Trophoblast cell (in vitro differentiated cells and primary cell): ENCODE data around the gene MTA3.
"Not testable (repeated sequence)": the region's sequence is repeated elsewhere in the genome, so short reads cannot be mapped to it uniquely, and the experiment has no call there.

ENCODE experiments used
- DNase-seq, 2 donors: peaks; one replicate each; pipeline ENCODE4 v3.0.0-alpha.2; 2016
- H2AFZ ChIP-seq: 2 replicates; pipeline ENCODE4 v1.6.1; 2013; ENCODE audit warnings: low read length, moderate library complexity, mild to moderate bottlenecking; ENCODE audit not compliant: insufficient read depth, poor library complexity
- H2AK5ac ChIP-seq: 2 replicates; pipeline ENCODE4 v1.6.1; 2013; ENCODE audit warnings: mild to moderate bottlenecking, low read length
- H2BK120ac ChIP-seq: 2 replicates; pipeline ENCODE4 v1.6.1; 2013; ENCODE audit warnings: low read length, mild to moderate bottlenecking, moderate library complexity; ENCODE audit not compliant: insufficient read depth, poor library complexity
- H2BK12ac ChIP-seq: 2 replicates; pipeline ENCODE4 v1.6.1; 2013; ENCODE audit warnings: mild to moderate bottlenecking, low read length, moderate library complexity
- H2BK5ac ChIP-seq: 2 replicates; pipeline ENCODE4 v1.6.1; 2013; ENCODE audit warnings: low read length, low read depth, moderate library complexity, mild to moderate bottlenecking; ENCODE audit not compliant: poor library complexity
- H3K14ac ChIP-seq: 2 replicates; pipeline ENCODE4 v1.6.1; 2013; ENCODE audit warnings: mild to moderate bottlenecking, low read length
- H3K18ac ChIP-seq: 2 replicates; pipeline ENCODE4 v1.6.1; 2013; ENCODE audit warnings: mild to moderate bottlenecking, low read length
- H3K23ac ChIP-seq: 2 replicates; pipeline ENCODE4 v1.6.1; 2013; ENCODE audit warnings: low read length
- H3K27ac ChIP-seq: 2 replicates; pipeline ENCODE4 v1.5.1; 2013; ENCODE audit warnings: low read depth, mild to moderate bottlenecking, inconsistent platforms, low read length, moderate library complexity
- H3K27me3 ChIP-seq: 2 replicates; pipeline ENCODE4 v1.6.1; 2013; ENCODE audit warnings: inconsistent platforms, mild to moderate bottlenecking, low read length, moderate library complexity; ENCODE audit not compliant: insufficient read depth
- H3K36me3 ChIP-seq, 2 experiments: 1 replicate in 1 of 2; 2 replicates in 1 of 2; pipeline ENCODE4 v1.6.1; 2013; ENCODE audit warnings: low read length in 2 of 2, mild to moderate bottlenecking in 2 of 2, moderate library complexity in 1 of 2; ENCODE audit not compliant: insufficient read depth in 2 of 2, control insufficient read depth in 1 of 2
- H3K4ac ChIP-seq: 2 replicates; pipeline ENCODE4 v1.6.1; 2013; ENCODE audit warnings: low read depth, mild to moderate bottlenecking, low read length, moderate library complexity
- H3K4me1 ChIP-seq, 2 experiments: 1 replicate in 1 of 2; 2 replicates in 1 of 2; pipeline ENCODE4 v1.6.1; 2013; ENCODE audit warnings: low read length in 2 of 2, mild to moderate bottlenecking in 2 of 2, moderate library complexity in 1 of 2; ENCODE audit not compliant: insufficient read depth in 2 of 2, control insufficient read depth in 1 of 2
- H3K4me2 ChIP-seq: 2 replicates; pipeline ENCODE4 v1.6.1; 2013; ENCODE audit warnings: inconsistent platforms, mild to moderate bottlenecking, low read length, moderate library complexity
- H3K4me3 ChIP-seq: 2 replicates; pipeline ENCODE4 v1.5.1; 2013; ENCODE audit warnings: mild to moderate bottlenecking, low read depth, low read length, inconsistent platforms
- H3K79me1 ChIP-seq: one replicate; pipeline ENCODE4 v1.6.1; 2013; ENCODE audit warnings: low read length
- H3K79me2 ChIP-seq: 2 replicates; pipeline ENCODE4 v1.6.1; 2013; ENCODE audit warnings: low read length, mild to moderate bottlenecking; ENCODE audit not compliant: control insufficient read depth, insufficient read depth, poor library complexity
- H3K9ac ChIP-seq: 2 replicates; pipeline ENCODE4 v1.6.1; 2013; ENCODE audit warnings: mild to moderate bottlenecking, low read length
- H3K9me3 ChIP-seq: 2 replicates; pipeline ENCODE4 v1.6.1; 2013; ENCODE audit warnings: low read depth, mild to moderate bottlenecking, control low read depth, inconsistent platforms, low read length; ENCODE audit not compliant: insufficient read depth
- H4K12ac ChIP-seq: 2 replicates; pipeline ENCODE4 v1.6.1; 2013; ENCODE audit warnings: low read depth, mild to moderate bottlenecking, low read length, moderate library complexity
- H4K8ac ChIP-seq: 2 replicates; pipeline ENCODE4 v1.6.1; 2013; ENCODE audit warnings: low read depth, mild to moderate bottlenecking, low read length, moderate library complexity
- H4K91ac ChIP-seq: one replicate; pipeline ENCODE4 v1.6.1; 2013; ENCODE audit warnings: low read depth, mild to moderate bottlenecking, low read length, moderate library complexity
- WGBS: extraction: QIAGEN DNeasy Blood & Tissue Kit; methylation state at CpG from one replicate; pipeline ENCODE4 v1.1.7; 2013; ENCODE audit warnings: missing lambda C conversion rate; ENCODE audit not compliant: insufficient read length, insufficient coverage; ENCODE audit errors: extremely low coverage; 5-methylcytosine and 5-hydroxymethylcytosine counted together

The MTA3 gene

DNA sequence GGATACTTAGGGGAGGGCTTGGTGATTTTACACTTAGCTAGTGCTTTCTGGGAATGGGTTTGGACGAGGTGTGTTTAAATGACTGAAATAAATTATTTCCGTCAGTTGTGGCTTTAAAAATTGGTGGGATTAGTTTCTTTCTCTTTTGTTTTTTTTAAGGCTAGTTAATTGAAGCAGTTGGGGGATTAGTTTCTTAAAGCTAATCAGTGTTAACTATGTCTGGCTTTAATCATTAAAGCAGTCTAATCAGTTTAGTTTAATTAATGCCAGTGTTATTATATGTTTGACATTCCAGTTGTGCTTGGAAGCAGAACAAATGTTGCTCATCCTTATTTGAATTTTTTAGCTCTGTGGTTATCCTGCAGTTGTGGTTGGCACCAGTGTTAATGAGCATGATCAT, 10.2 kb downstream of the MTA3 start:
- Histone ChIP-seq H3K4me3 (no peak overlapping the region), H3K4me1 (no peaks in the 10 kb centered on the region), H2BK5ac (no peak overlapping the region), H2AFZ (no peak overlapping the region), H4K8ac (no peak overlapping the region), H3K79me2 (peaks cover 2% of the 10 kb centered on the region), H3K36me3 (peaks cover 25 to 32% of the 10 kb centered on the region in 2 experiments), H2AK5ac (no peak overlapping the region), H3K9me3 (no peaks in the 10 kb centered on the region), H3K79me1 (no peaks in the 10 kb centered on the region), H4K91ac (no peak overlapping the region), H4K12ac (no peak overlapping the region), H3K14ac (no peak overlapping the region), H2BK120ac (no peak overlapping the region), H3K18ac (no peak overlapping the region), H3K4ac (no peak overlapping the region), H3K27ac (no peak overlapping the region), H2BK12ac (no peak overlapping the region), H3K27me3 (no peaks in the 10 kb centered on the region), H3K9ac (no peak overlapping the region), H3K4me2 (no peak overlapping the region), H3K23ac (no peak overlapping the region)
- no peak for DNase-seq
- no CpG with 5 or more reads among the region's 2 CpGs for WGBS

DNA sequence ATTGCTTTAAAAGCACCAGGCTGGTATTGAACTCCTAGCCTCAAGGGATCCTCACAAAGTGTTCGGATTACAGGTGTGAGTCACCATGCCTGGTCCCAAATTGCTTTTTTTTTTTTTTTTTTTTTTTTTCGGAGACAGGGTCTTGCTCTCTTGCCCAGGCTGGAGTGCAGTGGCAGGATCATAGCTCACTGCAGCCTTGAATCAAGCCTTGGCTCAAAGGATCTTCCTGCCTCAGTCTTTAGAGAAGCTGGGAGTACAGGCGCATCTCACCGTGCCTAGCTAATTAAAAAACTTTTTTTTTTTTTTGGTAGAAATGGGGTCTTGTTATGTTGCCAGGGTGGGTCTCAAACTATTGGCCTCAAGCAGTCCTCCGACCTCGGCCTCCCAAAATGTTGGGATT, 12.8 kb downstream of the MTA3 start:
- H3K9me3 ChIP-seq = no peaks in the 10 kb centered on the region
- no peak overlapping the region for H3K9ac ChIP-seq
- H4K8ac ChIP-seq = no peak overlapping the region
- peaks cover 2% of the 10 kb centered on the region for H3K79me2 ChIP-seq
- no peaks in the 10 kb centered on the region for H3K4me1 ChIP-seq
- no peak overlapping the region for H3K23ac ChIP-seq
- H3K27ac ChIP-seq = no peak overlapping the region
- no peak overlapping the region for H2AK5ac ChIP-seq
- no peak overlapping the region for H3K18ac ChIP-seq
- H3K4me3 ChIP-seq = no peak overlapping the region
- no peak overlapping the region for H3K4ac ChIP-seq
- H3K27me3 ChIP-seq = no peaks in the 10 kb centered on the region
- no peak overlapping the region for H4K12ac ChIP-seq
- no peak overlapping the region for H3K14ac ChIP-seq
- peaks cover 16 to 36% of the 10 kb centered on the region in 2 experiments for H3K36me3 ChIP-seq
- no peaks in the 10 kb centered on the region for H3K79me1 ChIP-seq
- H4K91ac ChIP-seq = no peak overlapping the region
- H2BK120ac ChIP-seq = no peak overlapping the region
- no peak overlapping the region for H2BK5ac ChIP-seq
- H2BK12ac ChIP-seq = no peak overlapping the region
- DNase-seq = no peak
- H3K4me2 ChIP-seq = no peak overlapping the region
- WGBS = no CpG with 5 or more reads among the region's 6 CpGs
- H2AFZ ChIP-seq = no peak overlapping the region

DNA sequence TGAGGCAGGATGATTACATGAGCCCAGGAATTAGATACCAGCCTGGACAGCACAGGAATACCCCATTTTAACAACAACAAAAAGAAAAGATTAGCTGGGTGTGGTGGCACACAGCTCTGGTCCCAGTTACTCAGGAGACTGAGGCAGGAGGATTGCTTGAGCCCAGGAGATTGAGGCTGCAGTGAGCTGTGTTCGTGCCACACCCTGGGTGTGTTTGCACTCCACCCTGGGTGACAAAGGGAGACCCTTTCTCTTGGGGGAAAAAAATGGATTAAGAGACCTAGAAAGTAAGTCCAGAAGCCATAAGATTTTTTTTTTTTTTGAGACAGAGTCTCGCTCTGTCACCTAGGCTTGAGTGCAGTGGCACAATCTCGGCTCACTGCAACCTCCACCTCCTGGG, 16.2 kb downstream of the MTA3 start:
- not testable (repeated sequence) for H3K4me3 ChIP-seq, H3K79me1 ChIP-seq, H2BK12ac ChIP-seq, DNase-seq, H3K4me2 ChIP-seq, H2AK5ac ChIP-seq, H3K4me1 ChIP-seq, H2BK120ac ChIP-seq, H3K14ac ChIP-seq, H3K27ac ChIP-seq, H4K91ac ChIP-seq, H3K9ac ChIP-seq, H3K9me3 ChIP-seq, H3K18ac ChIP-seq, H2BK5ac ChIP-seq, H2AFZ ChIP-seq, H4K8ac ChIP-seq, H3K23ac ChIP-seq, H4K12ac ChIP-seq, H3K27me3 ChIP-seq, H3K4ac ChIP-seq, H3K79me2 ChIP-seq
- no CpG with 5 or more reads among the region's 3 CpGs for WGBS
- peaks cover 12 to 34% of the 10 kb centered on the region in 2 experiments for H3K36me3 ChIP-seq

DNA sequence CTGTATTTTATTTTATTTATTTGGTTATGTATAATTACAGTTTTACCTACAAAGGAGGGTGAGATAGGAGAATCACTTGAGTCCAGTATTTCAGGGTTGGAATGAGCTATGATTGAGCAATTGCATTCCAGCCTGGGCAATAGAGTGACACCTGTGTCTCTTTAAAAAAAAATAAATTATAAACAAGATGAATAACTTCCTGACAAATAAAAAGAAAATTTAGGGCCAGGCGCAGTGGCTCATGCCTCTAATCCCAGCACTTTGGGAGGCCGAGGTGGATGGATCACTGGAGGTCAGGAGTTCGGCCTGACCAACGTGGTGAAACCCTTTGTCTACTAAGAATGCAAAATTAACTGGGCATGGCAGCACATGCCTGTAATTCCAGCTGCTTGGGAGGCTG, 17.3 kb downstream of the MTA3 start:
- H3K9ac ChIP-seq = no peak overlapping the region
- peaks cover 5 to 25% of the 10 kb centered on the region in 2 experiments for H3K36me3 ChIP-seq
- no peak overlapping the region for H4K8ac ChIP-seq
- H3K9me3 ChIP-seq = no peaks in the 10 kb centered on the region
- no peaks in the 10 kb centered on the region for H3K79me1 ChIP-seq
- H2AK5ac ChIP-seq = no peak overlapping the region
- H3K18ac ChIP-seq = no peak overlapping the region
- no peak overlapping the region for H3K14ac ChIP-seq
- H3K27me3 ChIP-seq = no peaks in the 10 kb centered on the region
- H3K79me2 ChIP-seq = no peaks in the 10 kb centered on the region
- H3K4me2 ChIP-seq = no peak overlapping the region
- H3K4me1 ChIP-seq = no peaks in the 10 kb centered on the region
- H3K27ac ChIP-seq = no peak overlapping the region
- no peak overlapping the region for H2BK12ac ChIP-seq
- H2BK120ac ChIP-seq = no peak overlapping the region
- WGBS = no CpG with 5 or more reads among the region's 4 CpGs
- no peak overlapping the region for H4K12ac ChIP-seq
- H2BK5ac ChIP-seq = no peak overlapping the region
- H4K91ac ChIP-seq = no peak overlapping the region
- H2AFZ ChIP-seq = no peak overlapping the region
- no peak overlapping the region for H3K4me3 ChIP-seq
- DNase-seq = peak; percentile 30 to 66
- H3K23ac ChIP-seq = no peak overlapping the region
- no peak overlapping the region for H3K4ac ChIP-seq
